Measurements from ENCODE around the gene FAP.

- TF ChIP-seq POLR2A (IDR thresholded peaks at IDR 0.05; ENCODE audit: low read depth, low read length) (no peak), POLR2AphosphoS5 (IDR thresholded peaks at IDR 0.05; ENCODE audit: low read depth, low read length) (no peak), TAF1 (IDR thresholded peaks at IDR 0.05; ENCODE audit: low read depth, low read length) (no peak)
Observed at GRCh38 chr2:162258169-162258568, 14.9 kb upstream of the FAP start.
